PC-3 (cell line): ENCODE results near the gene GALR1. TPM values are rescaled to one million over a fixed set of nuclear protein-coding genes. Genes with fewer than 3 reads are reported as not detected.

ENCODE experiments used
- ATAC-seq: fragments of 200-7000 bp; cut with Tn5 transposase; 2 replicates; pipeline ENCODE4 v1.9.1; 2020; ENCODE audit warnings: mild to moderate bottlenecking, moderate library complexity
- BruUV-seq: library from RNA; stranded (reverse); fragments of 400-500 nt; replicated peaks from 2 replicates; lab custom pipeline; 2021; lab: Mats Ljungman, UMichigan
- CTCF ChIA-PET: fragments of 300-600 bp; sonication (Branson Sonifier 250); formaldehyde crosslinking; loops from one replicate; lab custom pipeline; 2022; ENCODE audit warnings: antibody characterized with exemption; lab: Charles Lee
- POLR2A ChIA-PET: fragments of 300-600 bp; sonication (Branson Sonifier 250); formaldehyde crosslinking; loops from one replicate; lab custom pipeline; 2022; ENCODE audit warnings: antibody characterized with exemption; ENCODE audit not compliant: unreplicated experiment; lab: Charles Lee
- DNase-seq: peaks from one replicate; pipeline ENCODE4 v3.0.0-alpha.2; 2015
- H2AFZ ChIP-seq: fragments of 300-600 bp; sonication (generic); 2 replicates; pipeline ENCODE4 v1.6.0; 2016; ENCODE audit warnings: antibody characterized with exemption, low read length
- H3F3A ChIP-seq: fragments of 300-600 bp; sonication (generic); one replicate; pipeline ENCODE4 v1.6.0; 2017; ENCODE audit warnings: antibody characterized with exemption, low read length, control low read depth, mild to moderate bottlenecking; ENCODE audit not compliant: unreplicated experiment
- H3K27ac ChIP-seq: fragments of 300-600 bp; sonication (generic); 2 replicates; pipeline ENCODE4 v1.5.1; 2016; ENCODE audit warnings: mild to moderate bottlenecking, low read length
- H3K27me3 ChIP-seq: fragments of 300-600 bp; sonication (generic); 2 replicates; pipeline ENCODE4 v1.6.1; 2016; ENCODE audit warnings: low read length, mixed read lengths
- H3K36me3 ChIP-seq: fragments of 300-600 bp; sonication (generic); 2 replicates; pipeline ENCODE4 v1.6.1; 2016; ENCODE audit warnings: low read depth, mixed run types, low read length, mixed read lengths
- H3K4me1 ChIP-seq: fragments of 300-600 bp; sonication (generic); 2 replicates; pipeline ENCODE4 v1.5.1; 2016; ENCODE audit warnings: low read length; ENCODE audit not compliant: insufficient read depth
- H3K4me2 ChIP-seq: fragments of 300-600 bp; sonication (generic); 2 replicates; pipeline ENCODE4 v1.6.0; 2016; ENCODE audit warnings: low read length
- H3K4me3 ChIP-seq: fragments of 300-600 bp; sonication (generic); 2 replicates; pipeline ENCODE4 v1.5.1; 2016; ENCODE audit warnings: mild to moderate bottlenecking, low read length, mixed read lengths
- H3K79me2 ChIP-seq: fragments of 300-600 bp; sonication (generic); 2 replicates; pipeline ENCODE4 v1.6.1; 2017; ENCODE audit warnings: low read length, mixed read lengths
- H3K9ac ChIP-seq: fragments of 300-600 bp; sonication (generic); 2 replicates; pipeline ENCODE4 v1.6.0; 2016; ENCODE audit warnings: mild to moderate bottlenecking, low read length
- H3K9me2 ChIP-seq: fragments of 300-600 bp; sonication (generic); replicated peaks from 2 replicates; pipeline ENCODE4 v1.6.1; 2016; ENCODE audit warnings: mixed run types, low read length, mixed read lengths
- H3K9me3 ChIP-seq: fragments of 300-600 bp; sonication (generic); 2 replicates; pipeline ENCODE4 v1.6.1; 2016; ENCODE audit warnings: low read length, mixed read lengths
- H4K20me1 ChIP-seq: fragments of 300-600 bp; sonication (generic); 2 replicates; pipeline ENCODE4 v1.6.1; 2016; ENCODE audit warnings: low read length, mixed read lengths
- EZH2 ChIP-seq: fragments of 300-600 bp; sonication (generic); IDR thresholded peaks from one replicate; pipeline ENCODE4 v1.6.1; 2017; ENCODE audit warnings: antibody characterized with exemption, mild to moderate bottlenecking, low read length; ENCODE audit not compliant: unreplicated experiment
- EZH2phosphoT487 ChIP-seq: fragments of 300-600 bp; sonication (generic); IDR thresholded peaks from 2 replicates; pipeline ENCODE4 v1.6.1; 2018; ENCODE audit warnings: mild to moderate bottlenecking, antibody characterized with exemption, low read length, borderline replicate concordance
- intact Hi-C: fragments of 100-400 bp; cut with micrococcal nuclease; formaldehyde crosslinking; loops from 2 replicates; pipeline ENCODE4 v1.9.0; 2023
- total RNA-seq: library from RNA; depleted of rRNA; stranded (reverse); fragments of >200 nt; gene quantifications from 2 replicates; pipeline ENCODE4 v1.2.3, GENCODE V29; 2014
- TF ChIP-seq, protein P1 (sequence below): fragments of 300-600 bp; sonication (generic); conservative IDR thresholded peaks from 2 replicates; pipeline ENCODE4 v1.5.1; 2017; ENCODE audit warnings: antibody characterized with exemption, low read depth, mild to moderate bottlenecking, low read length

The GALR1 gene
- total RNA-seq, 1 experiment from 2014 or later: not detected

DNA sequence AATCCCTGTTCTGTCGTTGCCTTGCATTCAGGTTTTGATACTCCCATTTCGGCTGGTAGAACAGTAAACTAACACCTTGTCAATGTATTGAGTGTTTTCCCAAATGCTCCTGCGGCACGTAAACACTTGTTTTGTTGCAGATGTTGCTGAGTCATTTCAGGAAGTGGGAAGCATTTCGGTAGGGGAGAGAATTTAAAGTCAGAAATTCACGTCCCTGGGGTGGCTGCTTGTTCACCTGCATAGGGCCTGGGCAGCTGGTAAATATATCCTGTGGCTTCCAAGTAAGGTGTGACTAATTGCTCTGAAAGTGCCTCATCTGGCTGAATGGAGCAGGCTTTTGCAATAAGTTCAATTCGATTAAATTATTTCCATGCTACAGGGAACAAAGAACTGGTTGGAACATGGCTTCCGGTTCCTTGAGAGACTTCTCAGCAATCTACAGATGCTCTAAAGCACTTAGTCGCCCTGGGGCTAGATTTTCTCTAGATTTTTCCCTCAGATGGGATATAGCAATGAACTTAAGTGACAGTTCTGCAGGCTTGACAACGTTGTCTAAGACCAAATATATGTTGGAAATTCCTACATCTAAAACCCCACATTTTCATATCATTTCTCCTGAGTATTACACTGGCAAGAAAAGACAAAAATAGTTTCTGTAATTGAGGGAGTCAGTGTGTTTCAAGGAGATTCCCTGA is 5.2 kb downstream of the GALR1 start:
- no peaks in the 10 kb centered on the region for H3K36me3 ChIP-seq
- ChIA-PET CTCF (no interaction called here), POLR2A (no interaction called here)
- H3K27me3 ChIP-seq: peaks cover 38% of the 10 kb centered on the region
- H3K79me2 ChIP-seq: no peaks in the 10 kb centered on the region
- H3K4me1 ChIP-seq: no peaks in the 10 kb centered on the region
- no peak overlapping the region for H3K4me3 ChIP-seq
- H3K27ac ChIP-seq: no peak overlapping the region
- H3K9me3 ChIP-seq: no peaks in the 10 kb centered on the region
- H3K9ac ChIP-seq: no peak overlapping the region
- ATAC-seq: no peak
- H4K20me1 ChIP-seq: no peaks in the 10 kb centered on the region
- peak overlapping the region; percentile 59; the same call in 1 of the 2 replicates for H2AFZ ChIP-seq
- no peaks in the 10 kb centered on the region for H3K9me2 ChIP-seq
- BruUV-seq: no TSS peak
- no peak overlapping the region for H3K4me2 ChIP-seq
- no peaks in the 10 kb centered on the region for H3F3A ChIP-seq
- TF ChIP-seq, protein P1, sequence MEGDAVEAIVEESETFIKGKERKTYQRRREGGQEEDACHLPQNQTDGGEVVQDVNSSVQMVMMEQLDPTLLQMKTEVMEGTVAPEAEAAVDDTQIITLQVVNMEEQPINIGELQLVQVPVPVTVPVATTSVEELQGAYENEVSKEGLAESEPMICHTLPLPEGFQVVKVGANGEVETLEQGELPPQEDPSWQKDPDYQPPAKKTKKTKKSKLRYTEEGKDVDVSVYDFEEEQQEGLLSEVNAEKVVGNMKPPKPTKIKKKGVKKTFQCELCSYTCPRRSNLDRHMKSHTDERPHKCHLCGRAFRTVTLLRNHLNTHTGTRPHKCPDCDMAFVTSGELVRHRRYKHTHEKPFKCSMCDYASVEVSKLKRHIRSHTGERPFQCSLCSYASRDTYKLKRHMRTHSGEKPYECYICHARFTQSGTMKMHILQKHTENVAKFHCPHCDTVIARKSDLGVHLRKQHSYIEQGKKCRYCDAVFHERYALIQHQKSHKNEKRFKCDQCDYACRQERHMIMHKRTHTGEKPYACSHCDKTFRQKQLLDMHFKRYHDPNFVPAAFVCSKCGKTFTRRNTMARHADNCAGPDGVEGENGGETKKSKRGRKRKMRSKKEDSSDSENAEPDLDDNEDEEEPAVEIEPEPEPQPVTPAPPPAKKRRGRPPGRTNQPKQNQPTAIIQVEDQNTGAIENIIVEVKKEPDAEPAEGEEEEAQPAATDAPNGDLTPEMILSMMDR: no peak
- TF ChIP-seq EZH2phosphoT487 (no peak), EZH2 (no peak)
- intact Hi-C loops: no loop called here
- DNase-seq: no peak

DNA sequence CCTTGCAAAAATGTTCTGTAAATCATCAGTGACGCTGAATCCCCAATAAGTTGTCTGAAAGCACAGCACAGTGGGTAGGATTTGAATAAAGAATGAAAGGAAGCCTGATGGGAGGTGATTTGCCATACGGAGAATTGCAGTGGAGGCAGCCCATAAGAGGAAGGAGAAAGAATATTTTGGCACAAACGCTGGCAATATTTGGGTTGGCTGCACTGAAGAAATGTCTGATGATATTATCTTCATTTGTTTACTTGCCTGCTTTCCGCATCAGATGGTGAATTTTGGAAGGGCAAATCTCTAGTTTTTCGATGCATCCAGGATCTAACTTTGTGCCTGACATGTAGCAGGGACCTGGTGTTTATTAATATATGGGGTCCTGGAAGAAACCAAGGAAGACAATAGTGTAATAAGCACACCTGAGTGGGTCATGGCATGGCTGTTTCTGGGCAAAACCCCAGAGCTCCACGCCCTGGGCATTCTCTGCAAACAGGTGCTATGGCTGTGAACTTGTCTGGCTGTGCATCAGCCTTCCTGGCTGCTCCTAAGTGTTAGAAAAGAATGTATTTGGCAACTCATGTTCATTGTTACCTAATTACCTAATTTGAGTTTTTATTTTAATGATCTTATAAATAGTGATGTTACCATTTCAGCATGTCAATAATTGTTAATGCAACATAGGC is 5.9 kb downstream of the GALR1 start:
- Histone ChIP-seq H3K9me2 (no peaks in the 10 kb centered on the region), H3K27me3 (peaks cover 38% of the 10 kb centered on the region), H3K4me2 (no peak overlapping the region), H2AFZ (no peak overlapping the region), H4K20me1 (no peaks in the 10 kb centered on the region), H3K36me3 (no peaks in the 10 kb centered on the region), H3K9me3 (no peaks in the 10 kb centered on the region), H3F3A (no peaks in the 10 kb centered on the region), H3K4me3 (no peak overlapping the region), H3K79me2 (no peaks in the 10 kb centered on the region), H3K4me1 (no peaks in the 10 kb centered on the region), H3K27ac (no peak overlapping the region), H3K9ac (no peak overlapping the region)
- ChIA-PET CTCF (no interaction called here), POLR2A (no interaction called here)
- TF ChIP-seq EZH2 (no peak), EZH2phosphoT487 (no peak)
- TF ChIP-seq, protein P1: no peak
- ATAC-seq (no peak), DNase-seq (no peak)
- intact Hi-C loops: no loop called here
- no TSS peak for BruUV-seq
